Measurements from ENCODE around the gene AUP1.

Gene AUP1

GRCh38 chr2:74575320-74575719 lies 45.8 kb upstream of the AUP1 start:
- no peak for TF ChIP-seq REST (IDR thresholded peaks at IDR 0.05; ENCODE audit: insufficient read depth in 1 of 2, low read depth in 2 of 2, low read length in 2 of 2)
- no peak for TF ChIP-seq TAF1 (IDR thresholded peaks at IDR 0.05; ENCODE audit: borderline replicate concordance, insufficient read depth, low read length)
- TF ChIP-seq FOXP2 (optimal IDR thresholded peaks at IDR 0.05; ENCODE audit: borderline replicate concordance, extremely low read depth, extremely low read length, insufficient read depth): no peak
- no peak for TF ChIP-seq SIN3A (IDR thresholded peaks at IDR 0.05; ENCODE audit: borderline replicate concordance, insufficient read depth, low read length)
- TF ChIP-seq POLR2AphosphoS5 (IDR thresholded peaks at IDR 0.05; ENCODE audit: low read depth, low read length): no peak

DNA sequence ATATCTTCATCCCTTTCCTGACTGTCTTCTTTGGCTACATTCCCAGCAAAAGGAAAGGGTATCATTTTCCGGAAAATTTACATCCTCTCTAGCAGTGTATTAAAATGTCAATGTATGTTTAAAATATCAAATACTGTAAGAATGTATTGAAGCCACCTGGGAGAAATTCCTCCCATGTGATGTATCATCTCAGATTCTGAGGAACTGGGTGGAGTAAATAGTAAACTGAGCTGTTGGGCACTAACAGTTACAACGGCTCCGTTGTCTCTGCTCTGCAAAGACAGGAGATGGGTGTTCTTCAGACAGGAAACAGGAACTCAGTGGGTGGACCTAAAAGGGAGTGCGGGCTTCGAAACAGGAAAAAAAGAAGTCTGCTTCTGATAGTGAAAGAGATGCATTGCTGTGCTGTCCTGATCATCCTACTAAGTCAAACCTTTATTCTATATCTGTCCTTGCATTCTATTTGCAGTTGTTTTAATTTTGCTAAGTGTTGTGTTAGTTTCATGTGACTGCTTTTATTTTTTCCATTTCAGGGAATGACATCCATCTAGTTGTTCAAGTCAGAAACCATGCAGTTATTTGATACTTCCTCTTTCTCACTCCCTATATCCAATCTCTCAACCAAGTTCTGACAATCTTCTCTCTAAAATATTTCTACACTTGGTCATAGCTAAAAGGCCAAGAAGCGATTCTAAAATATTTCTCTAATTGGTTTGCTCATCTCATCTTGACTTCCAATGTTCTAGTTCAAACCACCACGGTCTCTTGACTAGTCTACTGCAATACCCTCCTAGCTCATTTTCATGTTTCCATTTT lies 44.4 kb upstream of the AUP1 start:
- TF ChIP-seq SIN3A (IDR thresholded peaks at IDR 0.05; ENCODE audit: borderline replicate concordance, insufficient read depth, low read length) (no peak), POLR2AphosphoS5 (IDR thresholded peaks at IDR 0.05; ENCODE audit: low read depth, low read length) (peak; percentile 78)

GRCh38 chr2:74572178-74572925 lies 42.8 kb upstream of the AUP1 start:
- TF ChIP-seq TAF1 (IDR thresholded peaks at IDR 0.05; ENCODE audit: borderline replicate concordance, insufficient read depth, low read length) (no peak), SIN3A (IDR thresholded peaks at IDR 0.05; ENCODE audit: borderline replicate concordance, insufficient read depth, low read length) (no peak), POLR2AphosphoS5 (IDR thresholded peaks at IDR 0.05; ENCODE audit: low read depth, low read length) (no peak), FOXP2 (optimal IDR thresholded peaks at IDR 0.05; ENCODE audit: borderline replicate concordance, extremely low read depth, extremely low read length, insufficient read depth) (no peak), REST (IDR thresholded peaks at IDR 0.05; ENCODE audit: insufficient read depth in 1 of 2, low read depth in 2 of 2, low read length in 2 of 2) (no peak)

DNA sequence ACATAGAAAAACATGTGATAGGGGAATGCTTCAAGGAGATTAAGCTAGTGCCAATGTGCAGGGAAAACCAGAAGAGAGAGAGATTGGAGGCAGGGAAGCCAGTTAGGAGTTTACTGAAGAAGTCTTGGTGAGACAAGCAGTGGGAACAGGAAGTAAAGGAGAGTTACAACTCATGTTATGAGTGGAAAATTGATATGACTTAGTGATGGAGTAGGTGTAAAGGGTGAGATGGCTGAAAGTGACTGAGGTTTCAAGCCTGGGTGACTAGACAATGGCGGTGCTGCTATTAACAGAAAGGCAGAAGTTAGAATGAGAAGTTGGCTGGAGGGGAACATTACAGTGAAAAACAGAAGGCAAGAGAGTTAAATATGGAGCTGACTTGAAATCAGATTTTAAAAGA lies 41.6 kb upstream of the AUP1 start:
- TF ChIP-seq POLR2AphosphoS5 (IDR thresholded peaks at IDR 0.05; ENCODE audit: low read depth, low read length): no peak

- TF ChIP-seq POLR2AphosphoS5 (IDR thresholded peaks at IDR 0.05; ENCODE audit: low read depth, low read length) (no peak), REST (IDR thresholded peaks at IDR 0.05; ENCODE audit: insufficient read depth in 1 of 2, low read depth in 2 of 2, low read length in 2 of 2) (no peak), SIN3A (IDR thresholded peaks at IDR 0.05; ENCODE audit: borderline replicate concordance, insufficient read depth, low read length) (no peak), TAF1 (IDR thresholded peaks at IDR 0.05; ENCODE audit: borderline replicate concordance, insufficient read depth, low read length) (no peak), FOXP2 (optimal IDR thresholded peaks at IDR 0.05; ENCODE audit: borderline replicate concordance, extremely low read depth, extremely low read length, insufficient read depth) (no peak)
Observed at GRCh38 chr2:74569686-74570085, 40.2 kb upstream of the AUP1 start.

- no peak for TF ChIP-seq REST (IDR thresholded peaks at IDR 0.05; ENCODE audit: insufficient read depth in 1 of 2, low read depth in 2 of 2, low read length in 2 of 2)
Observed at GRCh38 chr2:74567881-74568280, 38.4 kb upstream of the AUP1 start.
